BLaER1 treated with 17β-estradiol and CSF1 and Interleukin-3, amounts not matched to agents 10 nM and 100 nM (cell line): ENCODE measurements around the gene TRIM36.

Experiments
- H3K27ac ChIP-seq, 11 experiments: shearing (Covaris generic); formaldehyde crosslinking; 2 replicates each; pipeline ENCODE4 v1.8.1; 2022
- H3K27me3 ChIP-seq, 11 experiments: shearing (Covaris generic); formaldehyde crosslinking; 2 replicates each; pipeline ENCODE4 v1.8.1; 2022
- H3K36me3 ChIP-seq, 11 experiments: shearing (Covaris generic); formaldehyde crosslinking; 2 replicates each; pipeline ENCODE4 v1.8.1; 2022
- H3K4me1 ChIP-seq, 10 experiments: shearing (Covaris generic); formaldehyde crosslinking; 2 replicates each; pipeline ENCODE4 v1.8.1; 2022
- H3K4me2 ChIP-seq, 11 experiments: shearing (Covaris generic); formaldehyde crosslinking; 2 replicates each; pipeline ENCODE4 v1.8.1; 2022
- H3K4me3 ChIP-seq, 10 experiments: shearing (Covaris generic); formaldehyde crosslinking; 2 replicates each; pipeline ENCODE4 v1.8.1; 2022
- H3K9ac ChIP-seq, 11 experiments: shearing (Covaris generic); formaldehyde crosslinking; 2 replicates each; pipeline ENCODE4 v1.8.1; 2022
- H3K9me3 ChIP-seq, 11 experiments: shearing (Covaris generic); formaldehyde crosslinking; replicated peaks in 1 of 11; 2 replicates each; pipeline ENCODE4 v1.8.1; 2022
- H4K20me1 ChIP-seq, 11 experiments: shearing (Covaris generic); formaldehyde crosslinking; 2 replicates each; pipeline ENCODE4 v1.8.1; 2022
- Cebpa-rat ChIP-seq, 11 experiments: shearing (Covaris generic); IDR thresholded peaks; 2 replicates each; pipeline ENCODE4 v1.8.1; 2022

Gene TRIM36

DNA sequence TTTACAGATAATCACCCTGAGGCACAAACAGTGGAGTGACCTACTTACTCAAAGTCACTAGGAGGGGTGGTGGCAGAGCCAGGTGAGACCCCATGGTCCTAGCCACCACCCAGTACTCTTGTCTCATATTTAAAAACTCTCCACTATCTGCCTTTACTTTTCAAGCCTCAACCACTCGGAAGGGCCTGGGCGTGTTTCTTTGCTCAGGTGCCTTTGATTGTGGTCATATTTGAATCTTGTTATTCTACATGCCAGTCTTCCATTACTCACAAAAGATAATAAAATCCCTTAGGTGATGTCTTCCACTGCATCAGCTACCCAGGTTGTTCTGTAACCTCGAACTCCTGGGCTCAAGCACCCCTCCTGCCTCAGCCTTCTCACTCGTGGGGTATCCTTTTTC, 20.7 kb upstream of the TRIM36 start:
- H3K27me3 ChIP-seq, result no peaks in the 10 kb centered on the region
- no peak overlapping the region for H3K9ac ChIP-seq
- H3K36me3 ChIP-seq, result no peaks in the 10 kb centered on the region

GRCh38 chr5:115189866-115190265, 20.2 kb upstream of the TRIM36 start:
- no peak for TF ChIP-seq Cebpa-rat (IDR thresholded peaks at IDR 0.05)
- H3K9ac ChIP-seq, result no peak overlapping the region
- no peak overlapping the region for H3K27ac ChIP-seq
- no peaks in the 10 kb centered on the region for H3K4me1 ChIP-seq
- H3K4me3 ChIP-seq, result no peak overlapping the region
- H3K27me3 ChIP-seq, result no peaks in the 10 kb centered on the region
- no peak overlapping the region for H3K4me2 ChIP-seq
- no peaks in the 10 kb centered on the region for H3K9me3 ChIP-seq
- H4K20me1 ChIP-seq, result no peaks in the 10 kb centered on the region
- H3K36me3 ChIP-seq, result no peaks in the 10 kb centered on the region

More for the DNA sequence above, 20.7 kb upstream of the TRIM36 start:
- Histone ChIP-seq H3K4me1 (no peaks in the 10 kb centered on the region), H3K9me3 (no peaks in the 10 kb centered on the region), H3K27ac (no peak overlapping the region), H3K4me2 (no peak overlapping the region), H4K20me1 (no peaks in the 10 kb centered on the region), H3K4me3 (no peak overlapping the region)
- TF ChIP-seq Cebpa-rat (IDR thresholded peaks at IDR 0.05), result no peak

DNA sequence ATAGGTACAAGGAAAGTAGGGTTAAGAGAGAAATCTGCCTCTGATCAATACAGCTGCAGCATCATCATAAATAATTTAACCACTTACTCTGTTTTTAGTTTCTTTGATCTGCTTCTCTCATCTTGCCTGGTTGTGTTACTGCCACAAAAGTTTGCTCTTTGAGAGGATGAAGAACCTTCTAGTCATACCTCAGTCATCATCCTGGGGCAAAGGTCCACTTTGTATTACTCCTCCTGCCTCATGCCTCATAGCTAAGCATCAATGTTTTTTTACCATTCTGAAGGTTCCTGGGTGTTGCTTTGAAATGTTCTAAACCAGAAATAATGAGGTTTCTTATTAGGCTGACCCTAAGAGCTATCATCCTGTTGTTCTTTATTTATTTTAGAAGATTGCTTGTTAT, 17.1 kb upstream of the TRIM36 start:
- H3K9me3 ChIP-seq, result peaks cover 0 to under 1% (median 0%) of the 10 kb centered on the region in 11 experiments; a peak in 2 of 22 replicates
- no peaks in the 10 kb centered on the region for H3K36me3 ChIP-seq
- H4K20me1 ChIP-seq, result no peaks in the 10 kb centered on the region
- no peak overlapping the region for H3K9ac ChIP-seq
- H3K4me3 ChIP-seq, result no peak overlapping the region
- TF ChIP-seq Cebpa-rat (IDR thresholded peaks at IDR 0.05), result no peak
- H3K27me3 ChIP-seq, result peaks cover 11 to 15% (median 12%) of the 10 kb centered on the region in 11 experiments
- no peak overlapping the region for H3K4me2 ChIP-seq
- H3K27ac ChIP-seq, result no peak overlapping the region
- H3K4me1 ChIP-seq, result no peaks in the 10 kb centered on the region

DNA sequence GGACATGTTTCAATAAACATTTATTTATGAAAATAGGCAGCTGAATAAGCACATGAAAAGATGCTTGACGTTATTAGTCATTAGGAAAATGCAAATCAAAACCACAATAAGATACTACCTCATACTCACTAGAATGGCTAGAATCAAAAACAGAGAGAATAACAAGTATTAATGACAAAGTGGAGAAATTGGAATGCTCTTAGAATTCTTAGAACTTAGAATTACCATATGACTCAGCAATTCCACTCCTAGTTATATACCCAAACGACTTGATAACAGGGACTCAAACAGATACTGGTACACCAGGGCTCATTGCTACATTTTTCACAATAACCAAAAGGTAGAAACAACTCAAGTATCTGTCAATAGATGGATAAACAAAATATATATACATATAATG, 15.1 kb upstream of the TRIM36 start:
- Histone ChIP-seq H3K27me3 (peaks cover 31 to 35% (median 32%) of the 10 kb centered on the region in 11 experiments), H3K4me1 (peaks cover under 1 to 8% (median 7%) of the 10 kb centered on the region in 10 experiments; a peak in 17 of 20 replicates), H3K9me3 (peaks cover 0 to 9% (median 0%) of the 10 kb centered on the region in 11 experiments; a peak in 6 of 22 replicates), H3K4me2 (no peak overlapping the region), H3K27ac (no peak overlapping the region), H3K36me3 (no peaks in the 10 kb centered on the region), H3K4me3 (no peak overlapping the region), H4K20me1 (peaks cover 0 to 16% (median 2%) of the 10 kb centered on the region in 11 experiments; a peak in 11 of 22 replicates), H3K9ac (no peak overlapping the region)
- TF ChIP-seq Cebpa-rat (IDR thresholded peaks at IDR 0.05), result no peak

DNA sequence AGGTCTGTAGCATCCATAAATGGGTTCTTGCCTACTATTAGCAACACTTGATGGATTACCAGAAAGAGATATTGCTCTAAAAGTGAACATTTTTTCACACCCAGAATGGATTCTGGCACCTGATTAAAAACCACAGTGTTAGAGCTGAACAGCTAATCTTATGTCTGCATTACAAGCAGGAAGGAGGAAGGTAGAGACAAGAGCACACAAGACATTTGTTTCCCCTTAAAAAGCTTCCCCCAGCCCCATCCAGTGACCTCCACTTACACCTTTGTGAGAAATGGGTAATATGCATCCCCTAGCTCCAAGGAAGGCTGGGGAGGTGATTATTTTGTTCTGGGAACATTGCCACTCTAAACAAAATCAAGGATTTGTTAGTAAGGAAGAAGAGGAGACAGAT, 12.0 kb upstream of the TRIM36 start:
- Histone ChIP-seq H3K36me3 (no peaks in the 10 kb centered on the region), H3K4me3 (no peak overlapping the region), H3K4me2 (no peak overlapping the region), H4K20me1 (peaks cover 0 to 26% (median 10%) of the 10 kb centered on the region in 11 experiments; a peak in 12 of 22 replicates), H3K4me1 (peaks cover 5 to 13% (median 12%) of the 10 kb centered on the region in 10 experiments; a peak in 17 of 20 replicates), H3K27me3 (peaks cover 55 to 65% (median 61%) of the 10 kb centered on the region in 11 experiments), H3K9me3 (peaks cover 9 to 25% (median 15%) of the 10 kb centered on the region in 11 experiments; a peak in 18 of 22 replicates), H3K9ac (no peak overlapping the region), H3K27ac (no peak overlapping the region)
- TF ChIP-seq Cebpa-rat (IDR thresholded peaks at IDR 0.05), result no peak

DNA sequence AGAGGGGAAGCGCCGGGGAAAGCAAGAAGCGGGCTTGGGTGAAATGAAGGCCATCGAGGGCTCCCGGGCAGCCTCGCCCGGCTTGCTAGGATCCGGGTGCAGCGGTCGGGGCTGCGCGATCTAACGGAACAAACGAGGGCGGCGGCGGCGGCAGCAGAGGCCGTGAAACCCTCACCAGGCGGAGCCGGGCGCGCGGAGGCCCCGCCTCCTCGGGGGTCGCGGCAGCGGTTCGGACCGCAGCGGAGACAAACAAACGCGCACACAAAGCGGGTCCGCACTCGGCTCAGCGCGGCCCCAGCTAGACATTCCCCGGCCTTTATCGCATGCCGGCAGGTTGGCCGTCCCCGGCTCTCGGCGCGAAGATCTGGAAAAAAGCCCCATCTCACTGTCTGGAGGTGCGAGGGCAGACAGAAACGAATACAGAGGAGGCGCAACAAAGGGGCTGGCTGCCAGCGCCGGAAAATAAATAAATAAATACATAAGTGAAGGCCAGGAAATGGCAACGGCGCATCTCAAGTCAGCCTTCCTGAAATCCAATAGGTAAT, 10.5 kb upstream of the TRIM36 start:
- peaks cover 55 to 71% (median 63%) of the 10 kb centered on the region in 11 experiments for H3K27me3 ChIP-seq
- H3K36me3 ChIP-seq, result no peaks in the 10 kb centered on the region
- TF ChIP-seq Cebpa-rat (IDR thresholded peaks at IDR 0.05), result no peak
- peaks cover 9 to 25% (median 15%) of the 10 kb centered on the region in 11 experiments; a peak in 18 of 22 replicates for H3K9me3 ChIP-seq
- H3K4me3 ChIP-seq, result peak overlapping the region; percentile 42 to 70 (median 61)
- H3K4me2 ChIP-seq, result peak overlapping the region; percentile 66 to 96 (median 91)
- H3K27ac ChIP-seq, result no peak overlapping the region
- peak overlapping the region in 10 of 11 experiments; percentile 16 to 73 (median 39); a peak in 12 of 22 replicates for H3K9ac ChIP-seq
- H4K20me1 ChIP-seq, result peaks cover 0 to 26% (median 10%) of the 10 kb centered on the region in 11 experiments; a peak in 12 of 22 replicates
- H3K4me1 ChIP-seq, result peaks cover 5 to 13% (median 12%) of the 10 kb centered on the region in 10 experiments; a peak in 17 of 20 replicates

- H4K20me1 ChIP-seq, result peaks cover 0 to 26% (median 10%) of the 10 kb centered on the region in 11 experiments; a peak in 12 of 22 replicates
- H3K36me3 ChIP-seq, result no peaks in the 10 kb centered on the region
- peak overlapping the region; percentile 42 to 70 (median 61) for H3K4me3 ChIP-seq
- H3K9me3 ChIP-seq, result peaks cover 9 to 25% (median 15%) of the 10 kb centered on the region in 11 experiments; a peak in 18 of 22 replicates
- peaks cover 5 to 13% (median 12%) of the 10 kb centered on the region in 10 experiments; a peak in 17 of 20 replicates for H3K4me1 ChIP-seq
- peak overlapping the region in 10 of 11 experiments; percentile 16 to 73 (median 39); a peak in 12 of 22 replicates for H3K9ac ChIP-seq
- H3K4me2 ChIP-seq, result peak overlapping the region; percentile 66 to 96 (median 91)
- H3K27ac ChIP-seq, result no peak overlapping the region
- peaks cover 55 to 71% (median 63%) of the 10 kb centered on the region in 11 experiments for H3K27me3 ChIP-seq
- TF ChIP-seq Cebpa-rat (IDR thresholded peaks at IDR 0.05), result no peak
Measured at GRCh38 chr5:115179394-115180164, 9.9 kb upstream of the TRIM36 start.

GRCh38 chr5:115179030-115179393, 9.3 kb upstream of the TRIM36 start:
- Histone ChIP-seq H3K27me3 (peaks cover 55 to 76% (median 66%) of the 10 kb centered on the region in 11 experiments), H3K4me2 (peak overlapping the region in 2 of 11 experiments; percentile 90 to 91; a peak in 3 of 22 replicates)

More at GRCh38 chr5:115179030-115179393, 9.3 kb upstream of the TRIM36 start:
- peaks cover 0 to 26% (median 10%) of the 10 kb centered on the region in 11 experiments; a peak in 12 of 22 replicates for H4K20me1 ChIP-seq
- H3K36me3 ChIP-seq, result no peaks in the 10 kb centered on the region
- peaks cover 5 to 13% (median 12%) of the 10 kb centered on the region in 10 experiments; a peak in 17 of 20 replicates for H3K4me1 ChIP-seq
- H3K9ac ChIP-seq, result no peak overlapping the region
- no peak for TF ChIP-seq Cebpa-rat (IDR thresholded peaks at IDR 0.05)
- H3K27ac ChIP-seq, result no peak overlapping the region
- H3K9me3 ChIP-seq, result peaks cover 9 to 25% (median 15%) of the 10 kb centered on the region in 11 experiments; a peak in 18 of 22 replicates
- H3K4me3 ChIP-seq, result peak overlapping the region in 4 of 10 experiments; percentile 59 to 62 (median 61); a peak in 4 of 20 replicates
